Transverse colon (tissue), 4 donors: ENCODE results near the gene ZNF554.

Source experiments
- CTCF ChIP-seq, 5 experiments: fragments of 200-600 bp in 3 of 5; fragments of 450-650 bp in 2 of 5; sonication (generic) in 3 of 5; IDR thresholded peaks; 1 replicate in 2 of 5; 2 replicates in 3 of 5; pipeline ENCODE4 v1.5.1; 2016 to 2017; ENCODE audit warnings: antibody characterized with exemption in 5 of 5, inconsistent platforms in 3 of 5, mild to moderate bottlenecking in 2 of 5, moderate library complexity in 1 of 5
- EP300 ChIP-seq: sonication (generic); formaldehyde crosslinking; IDR thresholded peaks from one replicate; pipeline ENCODE4 v1.6.1; 2017; ENCODE audit warnings: antibody characterized with exemption, low read depth
- POLR2A ChIP-seq: fragments of 450-650 bp; IDR thresholded peaks from one replicate; pipeline ENCODE4 v1.6.1; 2016; ENCODE audit warnings: antibody characterized with exemption, mild to moderate bottlenecking, moderate library complexity
- POLR2AphosphoS5 ChIP-seq, 3 donors: sonication (generic); formaldehyde crosslinking; IDR thresholded peaks; one replicate each; pipeline ENCODE4 v1.6.1; 2016; ENCODE audit warnings: antibody characterized with exemption in 3 of 3

GRCh38 chr19:2790557-2791271 lies 29.0 kb upstream of the ZNF554 start:
- TF ChIP-seq EP300 (no peak), CTCF (IDR thresholded peaks at IDR 0.05) (no peak), POLR2A (no peak), POLR2AphosphoS5 (IDR thresholded peaks at IDR 0.05) (no peak)
